HEK293 (cell line): ENCODE data around the gene GTPBP1.

ENCODE experiments used
- YY2 ChIP-seq: fragments of 450-650 bp; formaldehyde crosslinking; IDR thresholded peaks from 2 replicates; pipeline ENCODE4 v1.5.1; 2016; ENCODE audit warnings: missing biosample characterization, missing genetic modification characterization
- ZBTB20 ChIP-seq: fragments of 450-650 bp; formaldehyde crosslinking; IDR thresholded peaks from 2 replicates; pipeline ENCODE4 v1.5.1; 2016; ENCODE audit warnings: missing biosample characterization, missing genetic modification characterization
- ZBTB48 ChIP-seq: fragments of 450-650 bp; formaldehyde crosslinking; IDR thresholded peaks from 2 replicates; pipeline ENCODE4 v1.5.1; 2016; ENCODE audit warnings: missing biosample characterization, missing genetic modification characterization
- ZBTB8A ChIP-seq: fragments of 450-650 bp; formaldehyde crosslinking; IDR thresholded peaks from 2 replicates; pipeline ENCODE4 v1.5.1; 2016; ENCODE audit warnings: missing biosample characterization, missing genetic modification characterization
- ZFP37 ChIP-seq: fragments of 450-650 bp; formaldehyde crosslinking; IDR thresholded peaks from 2 replicates; pipeline ENCODE4 v1.5.1; 2016; ENCODE audit warnings: missing biosample characterization, missing genetic modification characterization
- ZNF157 ChIP-seq: fragments of 450-650 bp; formaldehyde crosslinking; IDR thresholded peaks from 2 replicates; pipeline ENCODE4 v1.5.1; 2016; ENCODE audit warnings: missing biosample characterization, missing genetic modification characterization
- ZNF223 ChIP-seq: fragments of 450-650 bp; formaldehyde crosslinking; IDR thresholded peaks from 2 replicates; pipeline ENCODE4 v1.5.1; 2016; ENCODE audit warnings: missing biosample characterization, missing genetic modification characterization
- ZNF23 ChIP-seq: fragments of 450-650 bp; formaldehyde crosslinking; IDR thresholded peaks from 2 replicates; pipeline ENCODE4 v1.5.1; 2016; ENCODE audit warnings: missing biosample characterization, missing genetic modification characterization, borderline replicate concordance
- ZNF239 ChIP-seq: fragments of 450-650 bp; formaldehyde crosslinking; IDR thresholded peaks from 2 replicates; pipeline ENCODE4 v1.5.1; 2016; ENCODE audit warnings: missing biosample characterization, missing genetic modification characterization
- ZNF366 ChIP-seq: fragments of 450-650 bp; formaldehyde crosslinking; conservative IDR thresholded peaks from 2 replicates; pipeline ENCODE4 v1.5.1; 2016; ENCODE audit warnings: missing biosample characterization, missing genetic modification characterization
- ZNF48 ChIP-seq: fragments of 450-650 bp; formaldehyde crosslinking; IDR thresholded peaks from 2 replicates; pipeline ENCODE4 v1.5.1; 2016; ENCODE audit warnings: missing biosample characterization, missing genetic modification characterization
- ZNF610 ChIP-seq: fragments of 450-650 bp; formaldehyde crosslinking; IDR thresholded peaks from 2 replicates; pipeline ENCODE4 v1.5.1; 2016; ENCODE audit warnings: missing biosample characterization, missing genetic modification characterization, borderline replicate concordance
- ZNF654 ChIP-seq: fragments of 450-650 bp; formaldehyde crosslinking; IDR thresholded peaks from 2 replicates; pipeline ENCODE4 v1.5.1; 2016; ENCODE audit warnings: low read depth, missing biosample characterization, missing genetic modification characterization
- ZNF670 ChIP-seq: fragments of 450-650 bp; formaldehyde crosslinking; IDR thresholded peaks from 2 replicates; pipeline ENCODE4 v1.5.1; 2016; ENCODE audit warnings: missing biosample characterization, missing genetic modification characterization, low read depth
- ZNF707 ChIP-seq: fragments of 450-650 bp; formaldehyde crosslinking; IDR thresholded peaks from 2 replicates; pipeline ENCODE4 v1.5.1; 2016; ENCODE audit warnings: missing biosample characterization, missing genetic modification characterization
- ZNF791 ChIP-seq: fragments of 450-650 bp; formaldehyde crosslinking; IDR thresholded peaks from 2 replicates; pipeline ENCODE4 v1.5.1; 2016; ENCODE audit warnings: missing biosample characterization, missing genetic modification characterization
- ZNF792 ChIP-seq: fragments of 450-650 bp; formaldehyde crosslinking; IDR thresholded peaks from 2 replicates; pipeline ENCODE4 v1.5.1; 2016; ENCODE audit warnings: missing biosample characterization, missing genetic modification characterization
- TF ChIP-seq, protein P1 (sequence below): fragments of 450-650 bp; IDR thresholded peaks from 2 replicates; pipeline ENCODE4 v1.5.1; 2018; ENCODE audit warnings: missing biosample characterization, mild to moderate bottlenecking, missing genetic modification characterization
- TF ChIP-seq, protein P2 (sequence below): fragments of 450-650 bp; formaldehyde crosslinking; IDR thresholded peaks from 2 replicates; pipeline ENCODE4 v1.5.1; 2017; ENCODE audit warnings: missing biosample characterization, missing genetic modification characterization
- TF ChIP-seq, protein P3 (sequence below): fragments of 450-650 bp; formaldehyde crosslinking; IDR thresholded peaks from 2 replicates; pipeline ENCODE4 v1.5.1; 2017; ENCODE audit warnings: missing biosample characterization, mild to moderate bottlenecking, missing genetic modification characterization, moderate library complexity
- TF ChIP-seq, protein P4 (sequence below): fragments of 450-650 bp; formaldehyde crosslinking; optimal IDR thresholded peaks from 2 replicates; pipeline ENCODE3; 2016; ENCODE audit warnings: missing biosample characterization, mild to moderate bottlenecking, missing genetic modification characterization
- TF ChIP-seq, protein P5 (sequence below): fragments of 450-650 bp; formaldehyde crosslinking; IDR thresholded peaks from 2 replicates; pipeline ENCODE4 v1.5.1; 2016; ENCODE audit warnings: missing biosample characterization, missing genetic modification characterization, low read depth
- TF ChIP-seq, protein P6 (sequence below): fragments of 450-650 bp; formaldehyde crosslinking; IDR thresholded peaks from 2 replicates; pipeline ENCODE4 v1.5.1; 2016; ENCODE audit warnings: missing biosample characterization, missing genetic modification characterization
- TF ChIP-seq, protein P7 (sequence below): fragments of 450-650 bp; formaldehyde crosslinking; IDR thresholded peaks from 2 replicates; pipeline ENCODE4 v1.5.1; 2016; ENCODE audit warnings: missing biosample characterization, missing genetic modification characterization

Gene GTPBP1

DNA sequence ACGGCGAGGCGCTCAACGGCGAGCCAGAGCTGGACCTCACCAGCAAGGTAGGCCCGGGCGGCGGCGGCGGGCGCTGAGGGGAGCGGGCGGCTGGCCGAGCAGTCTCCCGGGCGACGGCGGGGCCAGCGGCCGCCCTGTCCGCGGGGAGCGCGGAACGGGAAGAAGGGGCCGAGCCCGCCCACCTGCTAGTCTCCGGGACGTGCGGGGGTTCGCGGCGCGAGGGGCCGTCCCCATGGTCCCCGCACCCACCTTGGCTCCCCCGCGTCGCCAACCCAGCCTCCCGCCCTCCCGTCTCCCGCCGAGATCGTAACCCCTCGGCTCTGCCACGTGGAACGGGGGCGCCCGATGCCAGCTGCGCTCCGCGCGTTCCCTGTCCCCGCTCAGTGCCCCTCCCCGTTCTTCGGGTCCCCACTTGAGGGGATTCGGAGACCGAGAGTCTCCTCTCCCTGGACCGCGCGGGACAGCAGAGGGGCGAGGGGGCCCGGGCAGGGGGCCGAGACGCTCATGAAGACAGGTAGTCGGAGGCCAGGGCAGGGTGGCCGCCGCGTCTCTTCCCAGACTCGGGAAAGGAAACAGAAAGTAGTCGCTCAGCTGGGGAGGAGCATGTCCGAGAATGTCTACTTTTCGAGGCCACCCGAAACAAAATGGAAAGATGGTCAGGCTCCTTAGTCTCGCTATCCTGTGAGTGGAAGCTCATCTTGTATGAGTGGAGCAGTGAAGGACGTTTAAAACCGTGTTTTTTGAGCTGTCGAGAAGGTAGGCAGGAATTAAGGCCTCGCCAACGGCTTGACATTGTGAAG, 557 bp downstream of the GTPBP1 start (continued):
- TF ChIP-seq, protein P1, sequence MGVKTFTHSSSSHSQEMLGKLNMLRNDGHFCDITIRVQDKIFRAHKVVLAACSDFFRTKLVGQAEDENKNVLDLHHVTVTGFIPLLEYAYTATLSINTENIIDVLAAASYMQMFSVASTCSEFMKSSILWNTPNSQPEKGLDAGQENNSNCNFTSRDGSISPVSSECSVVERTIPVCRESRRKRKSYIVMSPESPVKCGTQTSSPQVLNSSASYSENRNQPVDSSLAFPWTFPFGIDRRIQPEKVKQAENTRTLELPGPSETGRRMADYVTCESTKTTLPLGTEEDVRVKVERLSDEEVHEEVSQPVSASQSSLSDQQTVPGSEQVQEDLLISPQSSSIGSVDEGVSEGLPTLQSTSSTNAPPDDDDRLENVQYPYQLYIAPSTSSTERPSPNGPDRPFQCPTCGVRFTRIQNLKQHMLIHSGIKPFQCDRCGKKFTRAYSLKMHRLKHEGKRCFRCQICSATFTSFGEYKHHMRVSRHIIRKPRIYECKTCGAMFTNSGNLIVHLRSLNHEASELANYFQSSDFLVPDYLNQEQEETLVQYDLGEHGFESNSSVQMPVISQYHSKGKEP (tag by site-specific recombination) = peak; percentile 9; the same call in 1 of the 2 replicates
- TF ChIP-seq ZNF223 = no peak
- no peak for TF ChIP-seq ZNF366
- no peak for TF ChIP-seq ZNF48 (tag by site-specific recombination)
- TF ChIP-seq, protein P2, sequence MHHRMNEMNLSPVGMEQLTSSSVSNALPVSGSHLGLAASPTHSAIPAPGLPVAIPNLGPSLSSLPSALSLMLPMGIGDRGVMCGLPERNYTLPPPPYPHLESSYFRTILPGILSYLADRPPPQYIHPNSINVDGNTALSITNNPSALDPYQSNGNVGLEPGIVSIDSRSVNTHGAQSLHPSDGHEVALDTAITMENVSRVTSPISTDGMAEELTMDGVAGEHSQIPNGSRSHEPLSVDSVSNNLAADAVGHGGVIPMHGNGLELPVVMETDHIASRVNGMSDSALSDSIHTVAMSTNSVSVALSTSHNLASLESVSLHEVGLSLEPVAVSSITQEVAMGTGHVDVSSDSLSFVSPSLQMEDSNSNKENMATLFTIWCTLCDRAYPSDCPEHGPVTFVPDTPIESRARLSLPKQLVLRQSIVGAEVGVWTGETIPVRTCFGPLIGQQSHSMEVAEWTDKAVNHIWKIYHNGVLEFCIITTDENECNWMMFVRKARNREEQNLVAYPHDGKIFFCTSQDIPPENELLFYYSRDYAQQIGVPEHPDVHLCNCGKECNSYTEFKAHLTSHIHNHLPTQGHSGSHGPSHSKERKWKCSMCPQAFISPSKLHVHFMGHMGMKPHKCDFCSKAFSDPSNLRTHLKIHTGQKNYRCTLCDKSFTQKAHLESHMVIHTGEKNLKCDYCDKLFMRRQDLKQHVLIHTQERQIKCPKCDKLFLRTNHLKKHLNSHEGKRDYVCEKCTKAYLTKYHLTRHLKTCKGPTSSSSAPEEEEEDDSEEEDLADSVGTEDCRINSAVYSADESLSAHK (tag by site-specific recombination) = no peak
- TF ChIP-seq ZFP37 (tag by site-specific recombination) = no peak
- TF ChIP-seq, protein P3, sequence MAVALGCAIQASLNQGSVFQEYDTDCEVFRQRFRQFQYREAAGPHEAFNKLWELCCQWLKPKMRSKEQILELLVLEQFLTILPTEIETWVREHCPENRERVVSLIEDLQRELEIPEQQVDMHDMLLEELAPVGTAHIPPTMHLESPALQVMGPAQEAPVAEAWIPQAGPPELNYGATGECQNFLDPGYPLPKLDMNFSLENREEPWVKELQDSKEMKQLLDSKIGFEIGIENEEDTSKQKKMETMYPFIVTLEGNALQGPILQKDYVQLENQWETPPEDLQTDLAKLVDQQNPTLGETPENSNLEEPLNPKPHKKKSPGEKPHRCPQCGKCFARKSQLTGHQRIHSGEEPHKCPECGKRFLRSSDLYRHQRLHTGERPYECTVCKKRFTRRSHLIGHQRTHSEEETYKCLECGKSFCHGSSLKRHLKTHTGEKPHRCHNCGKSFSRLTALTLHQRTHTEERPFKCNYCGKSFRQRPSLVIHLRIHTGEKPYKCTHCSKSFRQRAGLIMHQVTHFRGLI (tag by site-specific recombination) = no peak
- no peak for TF ChIP-seq ZNF791
- TF ChIP-seq, protein P4, sequence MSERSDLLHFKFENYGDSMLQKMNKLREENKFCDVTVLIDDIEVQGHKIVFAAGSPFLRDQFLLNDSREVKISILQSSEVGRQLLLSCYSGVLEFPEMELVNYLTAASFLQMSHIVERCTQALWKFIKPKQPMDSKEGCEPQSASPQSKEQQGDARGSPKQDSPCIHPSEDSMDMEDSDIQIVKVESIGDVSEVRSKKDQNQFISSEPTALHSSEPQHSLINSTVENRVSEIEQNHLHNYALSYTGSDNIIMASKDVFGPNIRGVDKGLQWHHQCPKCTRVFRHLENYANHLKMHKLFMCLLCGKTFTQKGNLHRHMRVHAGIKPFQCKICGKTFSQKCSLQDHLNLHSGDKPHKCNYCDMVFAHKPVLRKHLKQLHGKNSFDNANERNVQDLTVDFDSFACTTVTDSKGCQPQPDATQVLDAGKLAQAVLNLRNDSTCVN (tag by site-specific recombination) = peak; percentile 86
- TF ChIP-seq, protein P5, sequence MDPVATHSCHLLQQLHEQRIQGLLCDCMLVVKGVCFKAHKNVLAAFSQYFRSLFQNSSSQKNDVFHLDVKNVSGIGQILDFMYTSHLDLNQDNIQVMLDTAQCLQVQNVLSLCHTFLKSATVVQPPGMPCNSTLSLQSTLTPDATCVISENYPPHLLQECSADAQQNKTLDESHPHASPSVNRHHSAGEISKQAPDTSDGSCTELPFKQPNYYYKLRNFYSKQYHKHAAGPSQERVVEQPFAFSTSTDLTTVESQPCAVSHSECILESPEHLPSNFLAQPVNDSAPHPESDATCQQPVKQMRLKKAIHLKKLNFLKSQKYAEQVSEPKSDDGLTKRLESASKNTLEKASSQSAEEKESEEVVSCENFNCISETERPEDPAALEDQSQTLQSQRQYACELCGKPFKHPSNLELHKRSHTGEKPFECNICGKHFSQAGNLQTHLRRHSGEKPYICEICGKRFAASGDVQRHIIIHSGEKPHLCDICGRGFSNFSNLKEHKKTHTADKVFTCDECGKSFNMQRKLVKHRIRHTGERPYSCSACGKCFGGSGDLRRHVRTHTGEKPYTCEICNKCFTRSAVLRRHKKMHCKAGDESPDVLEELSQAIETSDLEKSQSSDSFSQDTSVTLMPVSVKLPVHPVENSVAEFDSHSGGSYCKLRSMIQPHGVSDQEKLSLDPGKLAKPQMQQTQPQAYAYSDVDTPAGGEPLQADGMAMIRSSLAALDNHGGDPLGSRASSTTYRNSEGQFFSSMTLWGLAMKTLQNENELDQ (tag by site-specific recombination) = no peak
- TF ChIP-seq, protein P6, sequence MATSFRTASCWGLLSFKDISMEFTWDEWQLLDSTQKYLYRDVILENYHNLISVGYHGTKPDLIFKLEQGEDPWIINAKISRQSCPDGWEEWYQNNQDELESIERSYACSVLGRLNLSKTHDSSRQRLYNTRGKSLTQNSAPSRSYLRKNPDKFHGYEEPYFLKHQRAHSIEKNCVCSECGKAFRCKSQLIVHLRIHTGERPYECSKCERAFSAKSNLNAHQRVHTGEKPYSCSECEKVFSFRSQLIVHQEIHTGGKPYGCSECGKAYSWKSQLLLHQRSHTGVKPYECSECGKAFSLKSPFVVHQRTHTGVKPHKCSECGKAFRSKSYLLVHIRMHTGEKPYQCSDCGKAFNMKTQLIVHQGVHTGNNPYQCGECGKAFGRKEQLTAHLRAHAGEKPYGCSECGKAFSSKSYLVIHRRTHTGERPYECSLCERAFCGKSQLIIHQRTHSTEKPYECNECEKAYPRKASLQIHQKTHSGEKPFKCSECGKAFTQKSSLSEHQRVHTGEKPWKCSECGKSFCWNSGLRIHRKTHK (tag by site-specific recombination) = no peak; the same call in 1 of the 2 replicates
- TF ChIP-seq ZNF239 (tag by site-specific recombination) = no peak
- TF ChIP-seq ZBTB20 = peak; percentile 70; the same call in 1 of the 2 replicates
- no peak for TF ChIP-seq YY2 (tag by site-specific recombination)
- no peak for TF ChIP-seq ZNF610 (tag by site-specific recombination)
- no peak for TF ChIP-seq ZNF23
- TF ChIP-seq ZNF792 (tag by site-specific recombination) = no peak
- TF ChIP-seq ZNF654 = no peak
- peak; percentile 54; the same call in 1 of the 2 replicates for TF ChIP-seq ZBTB8A
- TF ChIP-seq ZNF670 (tag by site-specific recombination) = no peak
- TF ChIP-seq ZBTB48 = peak; percentile 67; the same call in 1 of the 2 replicates
- TF ChIP-seq, protein P7, sequence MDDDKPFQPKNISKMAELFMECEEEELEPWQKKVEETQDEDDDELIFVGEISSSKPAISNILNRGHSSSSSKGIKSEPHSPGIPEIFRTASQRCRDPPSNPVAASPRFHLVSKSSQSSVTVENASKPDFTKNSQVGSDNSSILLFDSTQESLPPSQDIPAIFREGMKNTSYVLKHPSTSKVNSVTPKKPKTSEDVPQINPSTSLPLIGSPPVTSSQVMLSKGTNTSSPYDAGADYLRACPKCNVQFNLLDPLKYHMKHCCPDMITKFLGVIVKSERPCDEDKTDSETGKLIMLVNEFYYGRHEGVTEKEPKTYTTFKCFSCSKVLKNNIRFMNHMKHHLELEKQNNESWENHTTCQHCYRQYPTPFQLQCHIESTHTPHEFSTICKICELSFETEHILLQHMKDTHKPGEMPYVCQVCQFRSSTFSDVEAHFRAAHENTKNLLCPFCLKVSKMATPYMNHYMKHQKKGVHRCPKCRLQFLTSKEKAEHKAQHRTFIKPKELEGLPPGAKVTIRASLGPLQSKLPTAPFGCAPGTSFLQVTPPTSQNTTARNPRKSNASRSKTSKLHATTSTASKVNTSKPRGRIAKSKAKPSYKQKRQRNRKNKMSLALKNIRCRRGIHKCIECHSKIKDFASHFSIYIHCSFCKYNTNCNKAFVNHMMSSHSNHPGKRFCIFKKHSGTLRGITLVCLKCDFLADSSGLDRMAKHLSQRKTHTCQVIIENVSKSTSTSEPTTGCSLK (tag by site-specific recombination) = no peak
- TF ChIP-seq ZNF707 = no peak
- no peak for TF ChIP-seq ZNF157 (tag by site-specific recombination)
